Measurements from ENCODE around the gene ABL2. TPM values are rescaled to one million over a fixed set of nuclear protein-coding genes. Genes with fewer than 3 reads are reported as not detected.

Gene ABL2
- total RNA-seq, 3 donors from 2014 or later (not counting 1 experiment from before 2014, with no cell fraction given): 11.1 to 16.3 (median 12.9) TPM

- 80% methylated on average over 1 of the region's 3 CpGs for WGBS (ENCODE audit: insufficient coverage)
- intact Hi-C loops (cut with micrococcal nuclease): no loop called here
- no peaks in the 10 kb centered on the region for H3K4me1 ChIP-seq (ENCODE audit: control insufficient read depth, insufficient read depth, low read length)
- no peaks in the 10 kb centered on the region for H3K27me3 Mint-ChIP-seq (ENCODE audit: low read depth in 2 of 2)
- H3K9me3 Mint-ChIP-seq: no peaks in the 10 kb centered on the region
- H3K27me3 ChIP-seq (ENCODE audit: control insufficient read depth, insufficient read depth, low read length): no peaks in the 10 kb centered on the region
- peaks cover 0 to 11% of the 10 kb centered on the region in 2 donors for H3K4me1 Mint-ChIP-seq
- H3K9me3 ChIP-seq (ENCODE audit: control insufficient read depth, insufficient read depth, low read length): no peaks in the 10 kb centered on the region
- H3K27ac ChIP-seq (ENCODE audit: low read length): no peak overlapping the region
- H3K27ac Mint-ChIP-seq: no peak overlapping the region
- DNase-seq (no peak), ATAC-seq (no peak)
- H3K36me3 ChIP-seq (ENCODE audit: control insufficient read depth, insufficient read depth, low read length): no peaks in the 10 kb centered on the region
- no peak for TF ChIP-seq CTCF (IDR thresholded peaks at IDR 0.05)
- no peaks in the 10 kb centered on the region for H3K36me3 Mint-ChIP-seq
- H3K4me3 Mint-ChIP-seq: no peak overlapping the region
- H3K4me3 ChIP-seq (ENCODE audit: low read length): no peak overlapping the region
Measured at GRCh38 chr1:179168536-179168935, 60.9 kb downstream of the ABL2 start.

- no peak overlapping the region for H3K27ac Mint-ChIP-seq
Measured at GRCh38 chr1:179167955-179168354, 61.5 kb downstream of the ABL2 start.

GRCh38 chr1:179167418-179167777 lies 62.1 kb downstream of the ABL2 start:
- no peaks in the 10 kb centered on the region for H3K27me3 Mint-ChIP-seq (ENCODE audit: low read depth in 2 of 2)
- no peaks in the 10 kb centered on the region for H3K4me1 ChIP-seq (ENCODE audit: control insufficient read depth, insufficient read depth, low read length)
- no peak for DNase-seq
- intact Hi-C loops (cut with micrococcal nuclease): no loop called here
- H3K4me1 Mint-ChIP-seq: peaks cover 5 to 11% of the 10 kb centered on the region in 2 donors
- H3K4me3 Mint-ChIP-seq: no peak overlapping the region
- TF ChIP-seq CTCF (IDR thresholded peaks at IDR 0.05): no peak
- H3K27me3 ChIP-seq (ENCODE audit: control insufficient read depth, insufficient read depth, low read length): no peaks in the 10 kb centered on the region
- WGBS (ENCODE audit: insufficient coverage): 67% methylated on average over 1 of the region's 1 CpG
- H3K36me3 ChIP-seq (ENCODE audit: control insufficient read depth, insufficient read depth, low read length): no peaks in the 10 kb centered on the region
- no peaks in the 10 kb centered on the region for H3K9me3 ChIP-seq (ENCODE audit: control insufficient read depth, insufficient read depth, low read length)
- no peaks in the 10 kb centered on the region for H3K36me3 Mint-ChIP-seq
- H3K9me3 Mint-ChIP-seq: no peaks in the 10 kb centered on the region
- H3K4me3 ChIP-seq (ENCODE audit: low read length): no peak overlapping the region
- ATAC-seq: no peak
- H3K27ac ChIP-seq (ENCODE audit: low read length): no peak overlapping the region
- H3K27ac Mint-ChIP-seq: no peak overlapping the region

More at GRCh38 chr1:179167955-179168354, 61.5 kb downstream of the ABL2 start:
- Histone ChIP-seq H3K36me3 (ENCODE audit: control insufficient read depth, insufficient read depth, low read length) (no peaks in the 10 kb centered on the region), H3K4me1 (ENCODE audit: control insufficient read depth, insufficient read depth, low read length) (no peaks in the 10 kb centered on the region), H3K4me3 (ENCODE audit: low read length) (no peak overlapping the region), H3K27ac (ENCODE audit: low read length) (no peak overlapping the region), H3K27me3 (ENCODE audit: control insufficient read depth, insufficient read depth, low read length) (no peaks in the 10 kb centered on the region), H3K9me3 (ENCODE audit: control insufficient read depth, insufficient read depth, low read length) (no peaks in the 10 kb centered on the region)
- intact Hi-C loops (cut with micrococcal nuclease): no loop called here
- no peak for TF ChIP-seq CTCF (IDR thresholded peaks at IDR 0.05)
- peaks cover 2 to 11% of the 10 kb centered on the region in 2 donors for H3K4me1 Mint-ChIP-seq
- ATAC-seq: no peak
- WGBS (ENCODE audit: insufficient coverage): no CpG with 5 or more reads among the region's 1 CpG
- no peak overlapping the region for H3K4me3 Mint-ChIP-seq
- no peaks in the 10 kb centered on the region for H3K27me3 Mint-ChIP-seq (ENCODE audit: low read depth in 2 of 2)
- H3K36me3 Mint-ChIP-seq: no peaks in the 10 kb centered on the region
- no peaks in the 10 kb centered on the region for H3K9me3 Mint-ChIP-seq
- DNase-seq: no peak

GRCh38 chr1:179166663-179167417 lies 62.6 kb downstream of the ABL2 start:
- WGBS (ENCODE audit: insufficient coverage): 97% methylated on average over 4 of the region's 8 CpGs
- intact Hi-C loops (cut with micrococcal nuclease): no loop called here
- no peaks in the 10 kb centered on the region for H3K9me3 ChIP-seq (ENCODE audit: control insufficient read depth, insufficient read depth, low read length)
- Mint-ChIP-seq H3K4me3 (no peak overlapping the region), H3K9me3 (no peaks in the 10 kb centered on the region), H3K4me1 (peaks cover 5 to 11% of the 10 kb centered on the region in 2 donors), H3K27ac (no peak overlapping the region), H3K36me3 (no peaks in the 10 kb centered on the region), H3K27me3 (ENCODE audit: low read depth in 2 of 2) (no peaks in the 10 kb centered on the region)
- no peak overlapping the region for H3K4me3 ChIP-seq (ENCODE audit: low read length)
- no peak for TF ChIP-seq CTCF (IDR thresholded peaks at IDR 0.05)
- no peak overlapping the region for H3K27ac ChIP-seq (ENCODE audit: low read length)
- H3K27me3 ChIP-seq (ENCODE audit: control insufficient read depth, insufficient read depth, low read length): no peaks in the 10 kb centered on the region
- no peaks in the 10 kb centered on the region for H3K36me3 ChIP-seq (ENCODE audit: control insufficient read depth, insufficient read depth, low read length)
- no peaks in the 10 kb centered on the region for H3K4me1 ChIP-seq (ENCODE audit: control insufficient read depth, insufficient read depth, low read length)
- ATAC-seq (no peak), DNase-seq (no peak)

All from natural killer cell (primary cell).